GM23338 (cell line): ENCODE measurements around the gene PPP1R15B.

Source experiments
- EZH2 ChIP-seq: fragments of 200-600 bp; sonication (generic); IDR thresholded peaks from one replicate; pipeline ENCODE4 v1.8.0; 2017; ENCODE audit warnings: antibody characterized with exemption, mild to moderate bottlenecking, low read depth; ENCODE audit not compliant: unreplicated experiment
- EZH2phosphoT487 ChIP-seq: fragments of 200-600 bp; sonication (generic); IDR thresholded peaks from one replicate; pipeline ENCODE4 v1.8.1; 2018; ENCODE audit warnings: antibody characterized with exemption; ENCODE audit not compliant: unreplicated experiment
- JUNB ChIP-seq: IDR thresholded peaks from one replicate; pipeline ENCODE4 v1.6.1; 2016; ENCODE audit warnings: antibody characterized with exemption; ENCODE audit not compliant: unreplicated experiment
- NANOG ChIP-seq: IDR thresholded peaks from 2 replicates; pipeline ENCODE4 v1.6.1; 2016; ENCODE audit warnings: antibody characterized with exemption, borderline replicate concordance
- POLR2AphosphoS5 ChIP-seq: IDR thresholded peaks from 2 replicates; pipeline ENCODE4 v1.6.1; 2016; ENCODE audit warnings: antibody characterized with exemption, low read depth
- STAT1 ChIP-seq: IDR thresholded peaks from one replicate; pipeline ENCODE4 v1.6.1; 2016; ENCODE audit warnings: antibody characterized with exemption; ENCODE audit not compliant: unreplicated experiment
- ZNF114 ChIP-seq: fragments of 250-450 bp; sonication (Bioruptor Pico); IDR thresholded peaks from 2 replicates; pipeline ENCODE4 v1.5.0; 2020; ENCODE audit warnings: mild to moderate bottlenecking, moderate library complexity
- ZNF331 ChIP-seq: fragments of 250-450 bp; sonication (Bioruptor Pico); IDR thresholded peaks from 2 replicates; pipeline ENCODE4 v1.5.0; 2020; ENCODE audit warnings: low read depth, mild to moderate bottlenecking, moderate library complexity
- TF ChIP-seq, protein P1 (sequence below), 2 experiments: fragments of 200-600 bp in 1 of 2; sonication (generic) in 1 of 2; conservative IDR thresholded peaks; 2 replicates each; pipeline versions ENCODE4 v1.5.1 to v1.6.1; 2016 to 2017; ENCODE audit warnings: antibody characterized with exemption in 2 of 2, low read depth in 2 of 2, mild to moderate bottlenecking in 2 of 2, moderate library complexity in 1 of 2
- TF ChIP-seq, protein P2 (sequence below): IDR thresholded peaks from one replicate; pipeline ENCODE4 v1.6.1; 2018; ENCODE audit warnings: antibody characterized with exemption; ENCODE audit not compliant: unreplicated experiment
- TF ChIP-seq, protein P3 (sequence below): fragments of 250-450 bp; sonication (Bioruptor Pico); IDR thresholded peaks from 2 replicates; pipeline ENCODE4 v1.5.0; 2020; ENCODE audit warnings: mild to moderate bottlenecking, moderate library complexity

DNA sequence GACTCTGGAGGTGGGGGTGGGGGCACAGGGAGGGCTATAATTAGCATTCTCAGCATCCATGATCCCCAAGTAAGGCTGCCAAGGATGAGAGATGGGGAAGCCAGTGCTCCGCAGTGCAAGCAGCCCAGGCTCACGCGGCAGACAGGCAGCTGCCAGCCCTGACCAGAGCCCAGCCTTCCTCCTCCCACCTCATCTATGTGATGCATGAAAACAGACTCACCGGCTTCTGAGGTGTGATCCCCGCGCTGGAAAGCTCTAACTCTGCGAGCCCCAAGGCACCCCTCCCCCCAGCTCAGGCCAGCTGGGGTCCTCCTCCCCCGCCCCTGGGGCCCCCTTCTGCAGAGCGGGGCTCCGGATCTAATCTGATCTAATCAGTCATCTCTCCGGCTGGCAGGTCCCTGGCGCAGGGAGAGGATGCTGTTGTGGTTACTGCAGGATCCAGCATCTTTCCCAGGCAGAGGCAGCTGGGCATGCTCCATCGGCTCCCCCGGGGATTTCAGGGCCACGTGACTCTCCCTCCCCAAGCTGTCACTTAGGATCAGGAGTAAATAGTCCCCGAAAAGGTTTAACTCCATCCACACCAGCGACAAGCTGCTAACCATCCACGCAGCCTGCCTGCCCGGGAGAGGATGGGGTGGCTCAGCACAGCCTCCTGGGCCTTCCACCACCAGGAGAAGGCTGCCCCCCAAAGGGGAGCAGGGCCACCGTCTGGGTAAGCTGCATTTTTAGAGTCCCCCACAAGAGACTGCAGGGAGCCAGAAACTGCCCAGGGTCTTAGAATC, 52.0 kb downstream of the PPP1R15B start, which contains the start of gene PLEKHA6:
- TF ChIP-seq, protein P1, sequence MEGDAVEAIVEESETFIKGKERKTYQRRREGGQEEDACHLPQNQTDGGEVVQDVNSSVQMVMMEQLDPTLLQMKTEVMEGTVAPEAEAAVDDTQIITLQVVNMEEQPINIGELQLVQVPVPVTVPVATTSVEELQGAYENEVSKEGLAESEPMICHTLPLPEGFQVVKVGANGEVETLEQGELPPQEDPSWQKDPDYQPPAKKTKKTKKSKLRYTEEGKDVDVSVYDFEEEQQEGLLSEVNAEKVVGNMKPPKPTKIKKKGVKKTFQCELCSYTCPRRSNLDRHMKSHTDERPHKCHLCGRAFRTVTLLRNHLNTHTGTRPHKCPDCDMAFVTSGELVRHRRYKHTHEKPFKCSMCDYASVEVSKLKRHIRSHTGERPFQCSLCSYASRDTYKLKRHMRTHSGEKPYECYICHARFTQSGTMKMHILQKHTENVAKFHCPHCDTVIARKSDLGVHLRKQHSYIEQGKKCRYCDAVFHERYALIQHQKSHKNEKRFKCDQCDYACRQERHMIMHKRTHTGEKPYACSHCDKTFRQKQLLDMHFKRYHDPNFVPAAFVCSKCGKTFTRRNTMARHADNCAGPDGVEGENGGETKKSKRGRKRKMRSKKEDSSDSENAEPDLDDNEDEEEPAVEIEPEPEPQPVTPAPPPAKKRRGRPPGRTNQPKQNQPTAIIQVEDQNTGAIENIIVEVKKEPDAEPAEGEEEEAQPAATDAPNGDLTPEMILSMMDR (conservative IDR thresholded peaks at IDR 0.05; ENCODE audit: low read depth in 2 of 2): peak; percentile 50 to 76
- no peak for TF ChIP-seq EZH2
- TF ChIP-seq POLR2AphosphoS5: no peak
- no peak for TF ChIP-seq JUNB
- TF ChIP-seq, protein P2, sequence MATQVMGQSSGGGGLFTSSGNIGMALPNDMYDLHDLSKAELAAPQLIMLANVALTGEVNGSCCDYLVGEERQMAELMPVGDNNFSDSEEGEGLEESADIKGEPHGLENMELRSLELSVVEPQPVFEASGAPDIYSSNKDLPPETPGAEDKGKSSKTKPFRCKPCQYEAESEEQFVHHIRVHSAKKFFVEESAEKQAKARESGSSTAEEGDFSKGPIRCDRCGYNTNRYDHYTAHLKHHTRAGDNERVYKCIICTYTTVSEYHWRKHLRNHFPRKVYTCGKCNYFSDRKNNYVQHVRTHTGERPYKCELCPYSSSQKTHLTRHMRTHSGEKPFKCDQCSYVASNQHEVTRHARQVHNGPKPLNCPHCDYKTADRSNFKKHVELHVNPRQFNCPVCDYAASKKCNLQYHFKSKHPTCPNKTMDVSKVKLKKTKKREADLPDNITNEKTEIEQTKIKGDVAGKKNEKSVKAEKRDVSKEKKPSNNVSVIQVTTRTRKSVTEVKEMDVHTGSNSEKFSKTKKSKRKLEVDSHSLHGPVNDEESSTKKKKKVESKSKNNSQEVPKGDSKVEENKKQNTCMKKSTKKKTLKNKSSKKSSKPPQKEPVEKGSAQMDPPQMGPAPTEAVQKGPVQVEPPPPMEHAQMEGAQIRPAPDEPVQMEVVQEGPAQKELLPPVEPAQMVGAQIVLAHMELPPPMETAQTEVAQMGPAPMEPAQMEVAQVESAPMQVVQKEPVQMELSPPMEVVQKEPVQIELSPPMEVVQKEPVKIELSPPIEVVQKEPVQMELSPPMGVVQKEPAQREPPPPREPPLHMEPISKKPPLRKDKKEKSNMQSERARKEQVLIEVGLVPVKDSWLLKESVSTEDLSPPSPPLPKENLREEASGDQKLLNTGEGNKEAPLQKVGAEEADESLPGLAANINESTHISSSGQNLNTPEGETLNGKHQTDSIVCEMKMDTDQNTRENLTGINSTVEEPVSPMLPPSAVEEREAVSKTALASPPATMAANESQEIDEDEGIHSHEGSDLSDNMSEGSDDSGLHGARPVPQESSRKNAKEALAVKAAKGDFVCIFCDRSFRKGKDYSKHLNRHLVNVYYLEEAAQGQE: no peak
- TF ChIP-seq NANOG: no peak
- no peak for TF ChIP-seq ZNF331 (CRISPR knock-in tag)
- no peak for TF ChIP-seq STAT1
- no peak for TF ChIP-seq ZNF114
- TF ChIP-seq EZH2phosphoT487: no peak
- TF ChIP-seq, protein P3, sequence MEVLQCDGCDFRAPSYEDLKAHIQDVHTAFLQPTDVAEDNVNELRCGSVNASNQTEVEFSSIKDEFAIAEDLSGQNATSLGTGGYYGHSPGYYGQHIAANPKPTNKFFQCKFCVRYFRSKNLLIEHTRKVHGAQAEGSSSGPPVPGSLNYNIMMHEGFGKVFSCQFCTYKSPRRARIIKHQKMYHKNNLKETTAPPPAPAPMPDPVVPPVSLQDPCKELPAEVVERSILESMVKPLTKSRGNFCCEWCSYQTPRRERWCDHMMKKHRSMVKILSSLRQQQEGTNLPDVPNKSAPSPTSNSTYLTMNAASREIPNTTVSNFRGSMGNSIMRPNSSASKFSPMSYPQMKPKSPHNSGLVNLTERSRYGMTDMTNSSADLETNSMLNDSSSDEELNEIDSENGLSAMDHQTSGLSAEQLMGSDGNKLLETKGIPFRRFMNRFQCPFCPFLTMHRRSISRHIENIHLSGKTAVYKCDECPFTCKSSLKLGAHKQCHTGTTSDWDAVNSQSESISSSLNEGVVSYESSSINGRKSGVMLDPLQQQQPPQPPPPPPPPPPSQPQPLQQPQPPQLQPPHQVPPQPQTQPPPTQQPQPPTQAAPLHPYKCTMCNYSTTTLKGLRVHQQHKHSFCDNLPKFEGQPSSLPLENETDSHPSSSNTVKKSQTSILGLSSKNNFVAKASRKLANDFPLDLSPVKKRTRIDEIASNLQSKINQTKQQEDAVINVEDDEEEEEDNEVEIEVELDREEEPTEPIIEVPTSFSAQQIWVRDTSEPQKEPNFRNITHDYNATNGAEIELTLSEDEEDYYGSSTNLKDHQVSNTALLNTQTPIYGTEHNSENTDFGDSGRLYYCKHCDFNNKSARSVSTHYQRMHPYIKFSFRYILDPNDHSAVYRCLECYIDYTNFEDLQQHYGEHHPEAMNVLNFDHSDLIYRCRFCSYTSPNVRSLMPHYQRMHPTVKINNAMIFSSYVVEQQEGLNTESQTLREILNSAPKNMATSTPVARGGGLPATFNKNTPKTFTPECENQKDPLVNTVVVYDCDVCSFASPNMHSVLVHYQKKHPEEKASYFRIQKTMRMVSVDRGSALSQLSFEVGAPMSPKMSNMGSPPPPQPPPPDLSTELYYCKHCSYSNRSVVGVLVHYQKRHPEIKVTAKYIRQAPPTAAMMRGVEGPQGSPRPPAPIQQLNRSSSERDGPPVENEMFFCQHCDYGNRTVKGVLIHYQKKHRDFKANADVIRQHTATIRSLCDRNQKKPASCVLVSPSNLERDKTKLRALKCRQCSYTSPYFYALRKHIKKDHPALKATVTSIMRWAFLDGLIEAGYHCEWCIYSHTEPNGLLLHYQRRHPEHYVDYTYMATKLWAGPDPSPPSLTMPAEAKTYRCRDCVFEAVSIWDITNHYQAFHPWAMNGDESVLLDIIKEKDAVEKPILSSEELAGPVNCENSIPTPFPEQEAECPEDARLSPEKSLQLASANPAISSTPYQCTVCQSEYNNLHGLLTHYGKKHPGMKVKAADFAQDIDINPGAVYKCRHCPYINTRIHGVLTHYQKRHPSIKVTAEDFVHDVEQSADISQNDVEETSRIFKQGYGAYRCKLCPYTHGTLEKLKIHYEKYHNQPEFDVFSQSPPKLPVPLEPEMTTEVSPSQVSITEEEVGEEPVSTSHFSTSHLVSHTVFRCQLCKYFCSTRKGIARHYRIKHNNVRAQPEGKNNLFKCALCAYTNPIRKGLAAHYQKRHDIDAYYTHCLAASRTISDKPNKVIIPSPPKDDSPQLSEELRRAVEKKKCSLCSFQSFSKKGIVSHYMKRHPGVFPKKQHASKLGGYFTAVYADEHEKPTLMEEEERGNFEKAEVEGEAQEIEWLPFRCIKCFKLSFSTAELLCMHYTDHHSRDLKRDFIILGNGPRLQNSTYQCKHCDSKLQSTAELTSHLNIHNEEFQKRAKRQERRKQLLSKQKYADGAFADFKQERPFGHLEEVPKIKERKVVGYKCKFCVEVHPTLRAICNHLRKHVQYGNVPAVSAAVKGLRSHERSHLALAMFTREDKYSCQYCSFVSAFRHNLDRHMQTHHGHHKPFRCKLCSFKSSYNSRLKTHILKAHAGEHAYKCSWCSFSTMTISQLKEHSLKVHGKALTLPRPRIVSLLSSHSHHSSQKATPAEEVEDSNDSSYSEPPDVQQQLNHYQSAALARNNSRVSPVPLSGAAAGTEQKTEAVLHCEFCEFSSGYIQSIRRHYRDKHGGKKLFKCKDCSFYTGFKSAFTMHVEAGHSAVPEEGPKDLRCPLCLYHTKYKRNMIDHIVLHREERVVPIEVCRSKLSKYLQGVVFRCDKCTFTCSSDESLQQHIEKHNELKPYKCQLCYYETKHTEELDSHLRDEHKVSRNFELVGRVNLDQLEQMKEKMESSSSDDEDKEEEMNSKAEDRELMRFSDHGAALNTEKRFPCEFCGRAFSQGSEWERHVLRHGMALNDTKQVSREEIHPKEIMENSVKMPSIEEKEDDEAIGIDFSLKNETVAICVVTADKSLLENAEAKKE (CRISPR knock-in tag): no peak
